OCI-LY3 (cell line): Measurements from ENCODE around the gene RIMKLA.

Experiments
- EZH2phosphoT487 ChIP-seq: fragments of 200-600 bp; shearing (Covaris generic); IDR thresholded peaks from 2 replicates; pipeline ENCODE4 v1.6.1; 2018; ENCODE audit warnings: antibody characterized with exemption, mixed run types, low read depth
- TF ChIP-seq, protein P1 (sequence below): fragments of 200-600, 300-600 bp; sonication (generic); IDR thresholded peaks from 2 replicates; pipeline ENCODE4 v1.5.1; 2014; ENCODE audit warnings: antibody characterized with exemption, low read length, low read depth

GRCh38 chr1:42454403-42454802, 73.8 kb downstream of the RIMKLA start:
- TF ChIP-seq, protein P1, sequence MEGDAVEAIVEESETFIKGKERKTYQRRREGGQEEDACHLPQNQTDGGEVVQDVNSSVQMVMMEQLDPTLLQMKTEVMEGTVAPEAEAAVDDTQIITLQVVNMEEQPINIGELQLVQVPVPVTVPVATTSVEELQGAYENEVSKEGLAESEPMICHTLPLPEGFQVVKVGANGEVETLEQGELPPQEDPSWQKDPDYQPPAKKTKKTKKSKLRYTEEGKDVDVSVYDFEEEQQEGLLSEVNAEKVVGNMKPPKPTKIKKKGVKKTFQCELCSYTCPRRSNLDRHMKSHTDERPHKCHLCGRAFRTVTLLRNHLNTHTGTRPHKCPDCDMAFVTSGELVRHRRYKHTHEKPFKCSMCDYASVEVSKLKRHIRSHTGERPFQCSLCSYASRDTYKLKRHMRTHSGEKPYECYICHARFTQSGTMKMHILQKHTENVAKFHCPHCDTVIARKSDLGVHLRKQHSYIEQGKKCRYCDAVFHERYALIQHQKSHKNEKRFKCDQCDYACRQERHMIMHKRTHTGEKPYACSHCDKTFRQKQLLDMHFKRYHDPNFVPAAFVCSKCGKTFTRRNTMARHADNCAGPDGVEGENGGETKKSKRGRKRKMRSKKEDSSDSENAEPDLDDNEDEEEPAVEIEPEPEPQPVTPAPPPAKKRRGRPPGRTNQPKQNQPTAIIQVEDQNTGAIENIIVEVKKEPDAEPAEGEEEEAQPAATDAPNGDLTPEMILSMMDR, result no peak
- no peak for TF ChIP-seq EZH2phosphoT487
